BJ (cell line): ENCODE results near the gene TFDP2. TPM values are rescaled to one million over a fixed set of nuclear protein-coding genes. Genes with fewer than 3 reads are reported as not detected.

Source experiments
- CTCF ChIA-PET: fragments of 350-600 bp; formaldehyde crosslinking; extraction: SDS; loops from one replicate; lab custom pipeline; 2021; ENCODE audit warnings: antibody characterized with exemption, inconsistent platforms; lab: Yijun Ruan, JAX
- POLR2A ChIA-PET: fragments of 300-600 bp; sonication (Branson Sonifier 250); formaldehyde crosslinking; extraction: SDS; loops from one replicate; lab custom pipeline; 2021; ENCODE audit warnings: antibody characterized with exemption; lab: Charles Lee
- DNase-seq: peaks from one replicate; pipeline ENCODE4 v3.0.0-alpha.2; 2011; ENCODE audit warnings: low read depth
- H3K27me3 ChIP-seq: 2 replicates; pipeline ENCODE4 v1.6.0; 2011; ENCODE audit warnings: low read length; ENCODE audit not compliant: control insufficient read depth, insufficient read depth
- H3K36me3 ChIP-seq: 2 replicates; pipeline ENCODE4 v1.5.1; 2011; ENCODE audit warnings: low read length; ENCODE audit not compliant: control insufficient read depth, insufficient read depth
- H3K4me3 ChIP-seq: 2 replicates; pipeline ENCODE4 v1.5.1; 2011; ENCODE audit warnings: low read depth, mild to moderate bottlenecking, control low read depth, low read length
- CTCF ChIP-seq: IDR thresholded peaks from 2 replicates; pipeline ENCODE4 v1.5.1; 2011; ENCODE audit warnings: low read depth, mild to moderate bottlenecking, control low read depth, inconsistent platforms, low read length, moderate library complexity; ENCODE audit not compliant: insufficient read depth
- polyA plus RNA-seq: library from polyadenylated mRNA; depleted of rRNA; stranded (reverse); fragments of >200 nt; gene quantifications from 2 replicates; pipeline ENCODE4 v1.2.3, GENCODE V29; 2011

The TFDP2 gene
- polyA plus RNA-seq, 1 experiment, result 10.9 TPM

GRCh38 chr3:141933421-141934300, 215.7 kb downstream of the TFDP2 start:
- H3K36me3 ChIP-seq, result no peaks in the 10 kb centered on the region
- no peak for DNase-seq
- H3K27me3 ChIP-seq, result no peaks in the 10 kb centered on the region
- H3K4me3 ChIP-seq, result no peak overlapping the region
- no peak for TF ChIP-seq CTCF
- POLR2A ChIA-PET, result no interaction called here
- CTCF ChIA-PET, result interaction anchor here (0.7 kb wide), 1 partner anchor 25 kb away, joined by 3 read pairs; no protein-coding TSS in a partner anchor

- no peak for TF ChIP-seq CTCF
- Histone ChIP-seq H3K4me3 (no peak overlapping the region), H3K27me3 (no peaks in the 10 kb centered on the region), H3K36me3 (peaks cover 2% of the 10 kb centered on the region)
- CTCF ChIA-PET, result no interaction called here
- DNase-seq, result no peak
- POLR2A ChIA-PET, result interaction anchor here (0.7 kb wide), 1 partner anchor 471 kb away, joined by 5 read pairs; no protein-coding TSS in a partner anchor
Observed at GRCh38 chr3:141930801-141931200, 218.5 kb downstream of the TFDP2 start.

- no peak for DNase-seq
- Histone ChIP-seq H3K27me3 (no peaks in the 10 kb centered on the region), H3K36me3 (peaks cover 2% of the 10 kb centered on the region), H3K4me3 (no peak overlapping the region)
- ChIA-PET CTCF (interaction anchor here (1.3 kb wide), 1 partner anchor 16 kb away, joined by 3 read pairs; no protein-coding TSS in a partner anchor), POLR2A (no interaction called here)
- TF ChIP-seq CTCF, result no peak
Observed at GRCh38 chr3:141929341-141929995, 219.9 kb downstream of the TFDP2 start.

- no peaks in the 10 kb centered on the region for H3K27me3 ChIP-seq
- H3K4me3 ChIP-seq, result no peak overlapping the region
- ChIA-PET CTCF (interaction anchor here (0.7 to 1.3 kb wide), 2 partner anchors 16 to 39 kb away, joined by 3 read pairs; no protein-coding TSS in a partner anchor), POLR2A (no interaction called here)
- H3K36me3 ChIP-seq, result peaks cover 2% of the 10 kb centered on the region
- TF ChIP-seq CTCF, result no peak
- DNase-seq, result no peak
Observed at GRCh38 chr3:141928631-141929270, 220.6 kb downstream of the TFDP2 start.
